ENCODE measurements around the gene ATP13A4.

ATP13A4 gene

GRCh38 chr3:193446965-193447602, 107.6 kb downstream of the ATP13A4 start:
- no peaks in the 10 kb centered on the region for H3K27me3 ChIP-seq (ENCODE audit: insufficient read depth, poor library complexity, severe bottlenecking)
- TF ChIP-seq GABPA (IDR thresholded peaks at IDR 0.05; ENCODE audit: low read depth): no peak
- no peak for TF ChIP-seq SPI1 (IDR thresholded peaks at IDR 0.05; ENCODE audit: borderline replicate concordance, low read depth)
- TF ChIP-seq CTCF (IDR thresholded peaks at IDR 0.05; ENCODE audit: insufficient read depth, low read length): no peak
- no peak for TF ChIP-seq REST (IDR thresholded peaks at IDR 0.05; ENCODE audit: insufficient replicate concordance, low read depth)
- no peak for TF ChIP-seq POLR2AphosphoS5 (IDR thresholded peaks at IDR 0.05; ENCODE audit: low read depth)
- DNase-seq (ENCODE audit: low read depth in 1 of 2, low spot score in 1 of 2): no peak
- H3K27ac ChIP-seq (replicated peaks): no peak overlapping the region
- H3K4me3 ChIP-seq (replicated peaks; ENCODE audit: insufficient read depth, low read length): no peak overlapping the region

GRCh38 chr3:193439423-193439822, 115.3 kb downstream of the ATP13A4 start:
- TF ChIP-seq GABPA (IDR thresholded peaks at IDR 0.05; ENCODE audit: low read depth) (no peak), SPI1 (IDR thresholded peaks at IDR 0.05; ENCODE audit: borderline replicate concordance, low read depth) (no peak), CTCF (IDR thresholded peaks at IDR 0.05; ENCODE audit: insufficient read depth, low read length) (no peak), REST (IDR thresholded peaks at IDR 0.05; ENCODE audit: insufficient replicate concordance, low read depth) (no peak), POLR2AphosphoS5 (IDR thresholded peaks at IDR 0.05; ENCODE audit: low read depth) (no peak)
- no peak overlapping the region for H3K27ac ChIP-seq (replicated peaks)
- no peaks in the 10 kb centered on the region for H3K27me3 ChIP-seq (ENCODE audit: insufficient read depth, poor library complexity, severe bottlenecking)
- no peak for DNase-seq (ENCODE audit: low read depth in 1 of 2, low spot score in 1 of 2)
- H3K4me3 ChIP-seq (replicated peaks; ENCODE audit: insufficient read depth, low read length): no peak overlapping the region

GRCh38 chr3:193418576-193419373, 135.9 kb downstream of the ATP13A4 start:
- Histone ChIP-seq H3K27me3 (ENCODE audit: insufficient read depth, poor library complexity, severe bottlenecking) (no peaks in the 10 kb centered on the region), H3K4me3 (replicated peaks; ENCODE audit: insufficient read depth, low read length) (no peak overlapping the region), H3K27ac (replicated peaks) (no peak overlapping the region)
- DNase-seq (ENCODE audit: low read depth in 1 of 2, low spot score in 1 of 2): no peak
- TF ChIP-seq GABPA (IDR thresholded peaks at IDR 0.05; ENCODE audit: low read depth) (no peak), SPI1 (IDR thresholded peaks at IDR 0.05; ENCODE audit: borderline replicate concordance, low read depth) (no peak), POLR2AphosphoS5 (IDR thresholded peaks at IDR 0.05; ENCODE audit: low read depth) (no peak), CTCF (IDR thresholded peaks at IDR 0.05; ENCODE audit: insufficient read depth, low read length) (no peak), REST (IDR thresholded peaks at IDR 0.05; ENCODE audit: insufficient replicate concordance, low read depth) (no peak)
